Renal cortex interstitium (tissue), 11 donors: ENCODE results near the gene SPEN. TPM values are rescaled to one million over a fixed set of nuclear protein-coding genes. Genes with fewer than 3 reads are reported as not detected.
A peak's percentile ranks its signal among the peaks of the same experiment; 100 is the strongest.
"Not testable (repeated sequence)": the region's sequence is repeated elsewhere in the genome, so short reads cannot be mapped to it uniquely, and the experiment has no call there.

Experiments used
- DNase-seq, 11 donors: peaks; one replicate each; pipeline ENCODE4 v3.0.0-alpha.2; 2013; ENCODE audit warnings: low read depth in 9 of 11, low spot score in 4 of 11; ENCODE audit errors: extremely low read depth in 1 of 11
- polyA plus RNA-seq, 3 donors: library from polyadenylated mRNA; unstranded; fragments of 120-200 nt; gene quantifications; one replicate each; pipeline ENCODE4 v1.2.1, GENCODE V29; 2013; ENCODE audit not compliant: insufficient read length in 3 of 3

The SPEN gene
- polyA plus RNA-seq, 3 donors: 57.2 to 64.4 (median 61.7) TPM

DNA sequence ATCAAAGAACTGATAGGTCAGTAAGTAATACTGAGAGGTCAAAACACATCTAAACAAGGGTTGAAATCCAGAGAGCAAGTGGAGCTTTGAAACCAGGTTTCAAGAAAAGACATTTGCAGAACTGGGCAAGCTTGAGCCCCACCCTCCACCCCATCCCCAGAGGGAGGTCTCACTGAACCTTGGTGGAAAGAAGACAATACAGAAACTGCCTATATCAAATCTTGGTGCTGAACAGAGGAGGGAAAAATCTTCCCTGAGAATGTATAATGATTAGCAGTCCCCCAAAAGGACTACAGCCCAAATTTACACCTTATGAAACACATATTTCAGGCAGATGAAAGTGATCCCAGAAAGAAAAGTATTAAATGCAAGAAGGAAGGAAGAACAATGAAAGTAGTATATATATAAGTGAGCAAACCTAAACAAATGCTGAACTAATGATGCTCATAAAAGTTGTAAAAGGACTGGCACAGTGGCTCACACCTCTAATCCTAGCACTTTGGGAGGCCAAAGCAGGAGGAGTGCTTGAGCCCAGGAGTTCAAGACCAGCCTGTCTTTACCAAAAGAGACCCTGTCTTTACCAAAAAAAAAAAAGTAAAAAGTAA is 116.0 kb downstream of the SPEN start:
- DNase-seq: no peak

GRCh38 chr1:15963968-15964648 is 116.6 kb downstream of the SPEN start:
- no peak for DNase-seq

DNA sequence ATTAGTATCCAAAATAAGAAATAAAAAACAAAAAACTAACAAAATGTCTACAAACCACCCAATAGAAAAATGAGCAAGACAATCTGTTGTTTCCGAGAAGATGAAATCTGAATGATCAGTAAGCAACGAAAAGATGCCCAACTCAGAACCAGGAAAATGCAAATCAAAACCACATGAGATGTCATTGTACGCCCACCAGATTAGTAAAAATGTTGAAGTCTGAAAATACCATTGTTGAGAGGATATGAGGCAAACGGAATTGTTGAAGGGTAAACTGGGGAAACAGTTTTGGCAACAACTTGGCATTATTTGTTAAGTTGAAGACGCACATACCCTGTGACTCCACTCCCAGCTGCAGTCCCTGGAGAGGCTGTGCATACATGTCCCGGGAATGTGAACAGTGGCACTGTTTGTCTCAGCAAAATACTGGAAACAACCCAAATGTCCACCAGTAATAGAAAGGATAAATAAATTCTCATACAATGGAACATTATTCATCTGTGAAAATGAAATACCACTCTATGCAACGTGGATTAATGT is 117.8 kb downstream of the SPEN start:
- no peak for DNase-seq

DNA sequence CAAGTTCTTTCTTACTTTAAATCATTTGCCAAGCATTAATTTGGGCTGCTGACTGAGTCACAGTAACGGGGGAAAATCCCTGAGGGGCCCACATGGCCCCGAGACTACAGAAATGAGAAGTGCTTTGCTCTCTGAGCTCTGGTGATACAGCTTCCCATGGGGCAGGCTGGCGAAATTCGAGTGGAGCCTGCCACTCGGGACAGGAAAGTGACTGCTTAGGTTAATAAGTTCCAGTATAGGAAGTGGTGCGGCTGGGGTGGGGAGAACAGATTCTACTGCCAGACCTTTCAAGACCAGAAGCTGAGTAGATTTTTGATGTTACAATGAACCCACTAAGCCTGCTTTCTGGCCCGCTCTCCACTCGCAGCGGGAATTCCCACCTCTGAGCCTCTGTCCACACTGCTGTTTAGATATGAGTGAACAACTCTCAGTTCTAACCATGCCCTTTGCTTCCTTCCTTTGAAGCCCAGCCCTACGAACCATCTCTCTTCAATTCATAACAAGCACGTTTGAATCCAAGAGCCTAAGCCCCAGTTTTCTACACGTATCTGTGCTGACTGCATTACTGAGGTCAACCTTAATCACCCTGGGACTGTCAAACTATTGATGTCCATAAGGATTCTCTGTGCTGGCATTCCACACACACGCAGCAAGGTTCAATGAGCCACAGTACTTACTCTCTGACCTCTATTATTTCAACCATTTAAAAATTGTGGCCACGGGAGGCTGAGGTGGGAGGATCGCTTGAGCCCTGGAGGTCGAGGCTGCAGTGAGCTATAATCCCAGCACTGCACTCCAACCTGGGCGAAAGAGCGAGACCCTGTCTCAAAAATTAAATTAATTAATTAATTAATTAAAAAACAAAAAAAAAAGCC is 118.8 kb downstream of the SPEN start:
- DNase-seq: no peak

- no peak for DNase-seq
These were observed 119.4 kb downstream of the SPEN start for GRCh38 chr1:15966956-15967344.

- DNase-seq: no peak
These were observed 120.7 kb downstream of the SPEN start for GRCh38 chr1:15968172-15968571.

DNA sequence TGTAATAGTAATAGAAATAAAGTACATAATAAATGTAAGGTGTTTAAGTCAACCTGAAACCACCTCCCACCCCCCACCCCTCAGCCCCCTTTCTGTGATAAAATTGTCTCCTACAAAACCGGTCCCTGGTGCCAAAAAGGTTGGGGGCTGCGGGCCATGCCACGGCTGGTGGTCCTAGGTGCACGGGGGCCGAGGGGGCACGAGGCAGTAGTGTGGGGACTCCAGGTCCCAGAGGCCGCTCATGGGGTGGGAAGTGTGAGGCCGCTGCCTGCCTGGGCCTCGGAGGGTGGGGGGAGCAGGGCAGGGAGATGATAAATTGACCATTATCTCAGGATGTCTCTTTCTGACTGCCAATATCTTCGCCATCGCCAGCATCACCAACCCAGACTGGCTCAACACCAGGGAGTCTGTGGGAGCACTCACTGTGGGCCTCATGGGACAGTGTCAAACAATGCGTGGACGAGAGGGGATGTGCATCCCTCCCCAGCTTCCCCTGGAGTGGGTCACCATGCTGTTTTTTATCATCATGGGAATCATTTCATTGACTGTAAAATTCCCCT is 121.9 kb downstream of the SPEN start:
- no peak for DNase-seq

GRCh38 chr1:15970911-15971310 is 123.4 kb downstream of the SPEN start:
- no peak for DNase-seq

DNA sequence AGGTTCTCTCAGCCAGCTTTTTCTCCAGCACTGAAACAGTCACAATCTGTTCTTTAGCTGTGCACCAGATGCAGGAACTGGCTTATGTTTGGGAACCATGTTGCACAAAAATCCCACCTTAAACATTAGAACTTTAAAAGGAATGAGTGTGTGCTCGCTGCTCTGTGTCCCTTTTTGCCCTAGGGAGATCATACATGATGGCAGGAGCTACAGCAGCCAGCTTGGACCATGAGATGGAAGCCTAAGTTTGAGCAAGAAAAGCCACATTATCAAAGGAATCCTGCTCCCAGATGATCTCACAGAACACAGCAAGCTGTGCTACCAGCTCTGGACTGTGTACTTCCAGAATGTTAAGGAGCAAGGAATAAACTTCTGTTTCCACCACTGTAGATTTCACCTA is 124.9 kb downstream of the SPEN start:
- no peak for DNase-seq

DNA sequence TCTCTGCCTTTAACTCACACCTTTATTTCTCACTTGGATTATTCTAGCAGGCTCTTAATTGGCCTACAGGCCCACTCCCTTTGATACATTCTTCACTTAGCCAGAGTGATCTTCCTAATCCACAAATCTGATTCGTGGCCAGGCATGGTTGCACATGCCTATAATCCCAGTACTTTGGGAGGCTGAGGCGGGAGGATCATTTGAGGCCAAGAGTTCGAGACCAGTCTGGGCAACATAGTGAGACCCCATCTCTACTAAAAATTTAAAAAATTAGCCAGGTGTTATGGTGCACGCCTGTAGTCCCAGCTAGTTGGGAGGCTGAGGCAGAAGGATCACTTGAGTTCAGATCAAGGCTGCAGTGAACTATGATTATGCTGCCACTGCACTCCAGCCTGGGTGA is 126.3 kb downstream of the SPEN start:
- no peak for DNase-seq

GRCh38 chr1:15974855-15975254 is 127.3 kb downstream of the SPEN start:
- DNase-seq: no peak

GRCh38 chr1:15975358-15975804 is 127.9 kb downstream of the SPEN start:
- DNase-seq: peak in 3 of 11 donors; percentile 12 to 34 (median 19)

DNA sequence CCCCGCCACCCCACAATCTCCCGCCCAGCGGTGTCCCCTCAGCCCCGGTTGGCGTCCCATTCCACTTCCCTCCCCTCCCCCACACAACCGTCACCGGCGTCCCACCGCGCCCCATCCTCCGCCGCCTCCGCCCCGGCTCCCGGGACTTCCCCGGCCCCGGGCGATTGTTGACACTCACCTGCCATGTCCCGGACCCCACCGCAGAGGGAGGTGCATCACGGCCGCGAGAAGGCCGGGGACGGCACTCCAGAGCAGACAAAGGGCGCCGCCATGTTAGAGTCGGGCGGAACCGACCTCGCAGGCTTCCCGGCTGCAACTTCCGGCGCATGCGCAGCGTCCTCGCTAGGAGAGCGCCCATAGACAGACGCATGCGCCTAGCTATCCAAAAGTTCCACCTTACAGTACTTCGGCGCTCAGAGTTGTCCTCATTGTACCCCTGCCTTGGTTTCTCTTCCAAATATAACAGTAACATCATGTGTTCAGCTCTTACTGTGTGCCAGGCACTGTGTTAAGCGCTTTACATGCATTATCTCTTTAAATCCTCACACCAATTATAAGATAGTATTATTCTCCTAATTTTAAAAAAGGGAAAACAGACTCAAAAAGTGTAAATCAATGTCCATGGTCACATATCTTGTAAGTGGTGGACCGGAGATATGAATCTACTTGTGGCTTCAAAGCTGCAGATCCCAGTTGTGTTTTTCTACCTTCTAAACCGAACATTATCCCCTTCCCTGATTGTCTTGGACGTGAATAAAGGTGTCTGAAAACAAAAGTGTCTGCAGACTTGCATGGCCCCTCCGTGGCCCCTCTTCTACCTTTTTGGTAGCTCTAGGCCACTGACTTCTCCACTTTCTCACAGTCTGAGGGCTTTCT is 128.5 kb downstream of the SPEN start, which contains the start of gene ZBTB17:
Gene ZBTB17 (minus strand): TSS at position 297 of the 876 bp plus-strand sequence. CDS start 27,606 bp downstream, outside the sequence.
- DNase-seq: peak; percentile 81 to 92 (median 89)

GRCh38 chr1:15977947-15978346 is 130.4 kb downstream of the SPEN start:
- DNase-seq: not testable (repeated sequence)

- no peak for DNase-seq
These were observed 134.2 kb downstream of the SPEN start for GRCh38 chr1:15981679-15982078.

- DNase-seq: no peak
These were observed 135.8 kb downstream of the SPEN start for GRCh38 chr1:15983275-15983674.

DNA sequence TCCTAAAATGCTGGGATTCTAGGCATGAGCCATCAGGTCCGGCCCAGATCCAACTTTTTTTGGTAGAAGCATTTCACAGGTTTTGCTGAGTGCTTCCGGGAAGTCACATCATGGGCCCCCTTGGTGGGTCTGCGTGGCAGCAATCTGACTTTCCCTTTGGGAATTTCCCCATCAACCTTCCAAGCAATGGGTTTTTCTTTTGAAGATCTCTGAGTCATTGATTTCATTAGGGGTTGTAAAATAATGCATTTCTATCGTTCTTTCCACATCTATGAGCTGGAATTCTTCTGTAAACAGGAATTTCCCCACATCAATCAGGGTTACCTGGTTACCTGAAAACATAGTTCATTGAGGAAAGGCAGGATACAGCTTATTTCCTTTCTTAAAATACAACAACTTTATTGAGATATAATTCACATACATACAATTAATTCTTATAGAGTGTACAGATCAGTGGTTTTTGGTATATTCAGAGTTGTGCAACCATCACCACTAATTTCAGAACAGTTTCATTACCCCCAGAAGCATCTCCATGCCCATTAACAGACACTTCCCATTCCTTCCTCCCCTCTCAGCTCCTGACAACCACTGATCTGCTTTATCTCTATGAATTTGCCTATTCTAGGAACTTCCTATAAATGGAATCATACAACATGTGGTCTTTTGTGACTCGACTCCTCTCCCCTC is 138.2 kb downstream of the SPEN start:
- no peak for DNase-seq
